A673 (cell line): Measurements from ENCODE around the gene KANSL1. TPM values are rescaled to one million over a fixed set of nuclear protein-coding genes. Genes with fewer than 3 reads are reported as not detected.

Experiments
- BruUV-seq: library from RNA; stranded (reverse); fragments of 400-500 nt; replicated peaks from 2 replicates; lab custom pipeline; 2021; lab: Mats Ljungman, UMichigan
- CTCF ChIA-PET: fragments of 300-600 bp; sonication (Branson Sonifier 250); formaldehyde crosslinking; loops from one replicate; lab custom pipeline; 2022; ENCODE audit warnings: antibody characterized with exemption; lab: Charles Lee
- POLR2A ChIA-PET: fragments of 300-600 bp; sonication (Branson Sonifier 250); formaldehyde crosslinking; loops from one replicate; lab custom pipeline; 2022; ENCODE audit warnings: antibody characterized with exemption; ENCODE audit not compliant: low non-redundant PET; lab: Charles Lee
- DNase-seq: peaks from one replicate; pipeline ENCODE4 v3.0.0-alpha.2; 2015; ENCODE audit warnings: low spot score
- H3K27ac ChIP-seq: fragments of 200-600 bp; sonication (generic); 2 replicates; pipeline ENCODE4 v1.5.1; 2016; ENCODE audit warnings: mixed run types, low read depth, mild to moderate bottlenecking, mixed read lengths, antibody characterized with exemption, low read length; ENCODE audit not compliant: poor library complexity, severe bottlenecking
- H3K27me3 ChIP-seq: fragments of 200-600 bp; sonication (generic); replicated peaks from 2 replicates; pipeline ENCODE4 v1.6.1; 2017; ENCODE audit warnings: mixed run types, low read depth, mild to moderate bottlenecking, mixed read lengths, antibody characterized with exemption, low read length; ENCODE audit not compliant: insufficient read depth, poor library complexity
- H3K36me3 ChIP-seq: fragments of 200-600 bp; sonication (generic); 2 replicates; pipeline ENCODE4 v1.6.1; 2016; ENCODE audit warnings: mixed run types, mild to moderate bottlenecking, mixed read lengths, antibody characterized with exemption, low read length; ENCODE audit not compliant: insufficient read depth, poor library complexity, severe bottlenecking
- H3K4me1 ChIP-seq: fragments of 200-600 bp; sonication (generic); 2 replicates; pipeline ENCODE4 v1.6.1; 2017; ENCODE audit warnings: mixed run types, mild to moderate bottlenecking, mixed read lengths, antibody characterized with exemption, low read length; ENCODE audit not compliant: insufficient read depth, poor library complexity, severe bottlenecking
- H3K4me3 ChIP-seq: fragments of 200-600 bp; sonication (generic); 2 replicates; pipeline ENCODE4 v1.5.1; 2016; ENCODE audit warnings: low read depth, mixed run types, mild to moderate bottlenecking, mixed read lengths, low read length; ENCODE audit not compliant: poor library complexity, severe bottlenecking
- H3K9me3 ChIP-seq: fragments of 200-600 bp; sonication (generic); 2 replicates; pipeline ENCODE4 v1.6.1; 2016; ENCODE audit warnings: mixed run types, low read depth, mild to moderate bottlenecking, mixed read lengths, antibody characterized with exemption, low read length; ENCODE audit not compliant: poor library complexity, severe bottlenecking
- CTCF ChIP-seq: fragments of 300-800, 200-600 bp; sonication (generic); conservative IDR thresholded peaks from 2 replicates; pipeline ENCODE4 v1.5.1; 2017; ENCODE audit warnings: low read depth, mild to moderate bottlenecking, antibody characterized with exemption, low read length, moderate library complexity, mixed read lengths
- EZH2 ChIP-seq: fragments of 200-600 bp; sonication (generic); IDR thresholded peaks from 2 replicates; pipeline ENCODE4 v1.6.1; 2017; ENCODE audit warnings: borderline replicate concordance, low read depth, mild to moderate bottlenecking, mixed read lengths, antibody characterized with exemption, low read length; ENCODE audit not compliant: poor library complexity, severe bottlenecking
- intact Hi-C: fragments of 100-400 bp; cut with micrococcal nuclease; formaldehyde crosslinking; loops from one replicate; pipeline ENCODE4 v1.10.0; 2022; ENCODE audit not compliant: unreplicated experiment
- total RNA-seq: library from RNA; stranded (reverse); gene quantifications from 2 replicates; pipeline ENCODE4 v1.2.3, GENCODE V29; 2021

Gene KANSL1
- total RNA-seq, 1 experiment from 2014 or later: 64.9 TPM

GRCh38 chr17:46080118-46081017 is 112.9 kb downstream of the KANSL1 start:
- Histone ChIP-seq H3K9me3 (no peaks in the 10 kb centered on the region), H3K4me3 (no peak overlapping the region), H3K4me1 (peaks cover 4% of the 10 kb centered on the region), H3K36me3 (no peaks in the 10 kb centered on the region), H3K27me3 (no peaks in the 10 kb centered on the region), H3K27ac (no peak overlapping the region)
- ChIA-PET POLR2A (no interaction called here), CTCF (no interaction called here)
- intact Hi-C loops: no loop called here
- DNase-seq: no peak
- TF ChIP-seq EZH2 (no peak), CTCF (no peak)
- BruUV-seq: no TSS peak

DNA sequence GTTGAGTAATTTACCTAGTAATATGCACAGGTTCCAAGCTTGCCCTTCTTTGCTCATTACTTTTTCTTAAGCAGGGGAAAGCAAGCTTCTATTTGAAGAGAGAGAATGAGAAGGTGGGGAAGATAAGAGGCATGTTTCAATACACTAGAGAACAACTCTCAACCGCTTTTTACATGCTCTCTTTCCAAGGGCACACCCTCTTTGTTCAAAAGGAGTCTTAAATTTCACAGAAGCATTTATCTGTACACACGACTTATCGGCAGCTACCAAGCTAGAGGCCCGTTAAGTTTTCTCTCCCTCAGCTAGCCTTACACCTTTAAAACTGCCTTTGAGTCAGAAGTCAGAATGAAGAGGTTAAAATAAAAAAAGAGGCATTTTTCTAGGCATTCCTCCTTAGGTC is 114.6 kb downstream of the KANSL1 start:
- no peaks in the 10 kb centered on the region for H3K9me3 ChIP-seq
- peaks cover 4% of the 10 kb centered on the region for H3K4me1 ChIP-seq
- no peaks in the 10 kb centered on the region for H3K27me3 ChIP-seq
- H3K36me3 ChIP-seq: no peaks in the 10 kb centered on the region
- BruUV-seq: no TSS peak
- TF ChIP-seq EZH2 (no peak), CTCF (no peak)
- ChIA-PET POLR2A (no interaction called here), CTCF (no interaction called here)
- no peak overlapping the region for H3K4me3 ChIP-seq
- no peak for DNase-seq
- intact Hi-C loops: no loop called here
- no peak overlapping the region for H3K27ac ChIP-seq

GRCh38 chr17:46074540-46074939 is 118.7 kb downstream of the KANSL1 start:
- intact Hi-C loops: no loop called here
- Histone ChIP-seq H3K36me3 (no peaks in the 10 kb centered on the region), H3K9me3 (no peaks in the 10 kb centered on the region), H3K4me1 (peaks cover 19% of the 10 kb centered on the region), H3K27ac (no peak overlapping the region), H3K27me3 (no peaks in the 10 kb centered on the region), H3K4me3 (no peak overlapping the region)
- DNase-seq: no peak
- no TSS peak for BruUV-seq
- CTCF ChIA-PET: no interaction called here
- POLR2A ChIA-PET: no interaction called here
- no peak for TF ChIP-seq EZH2
- no peak for TF ChIP-seq CTCF
